Measurements from ENCODE around the gene PVALEF.

DNA sequence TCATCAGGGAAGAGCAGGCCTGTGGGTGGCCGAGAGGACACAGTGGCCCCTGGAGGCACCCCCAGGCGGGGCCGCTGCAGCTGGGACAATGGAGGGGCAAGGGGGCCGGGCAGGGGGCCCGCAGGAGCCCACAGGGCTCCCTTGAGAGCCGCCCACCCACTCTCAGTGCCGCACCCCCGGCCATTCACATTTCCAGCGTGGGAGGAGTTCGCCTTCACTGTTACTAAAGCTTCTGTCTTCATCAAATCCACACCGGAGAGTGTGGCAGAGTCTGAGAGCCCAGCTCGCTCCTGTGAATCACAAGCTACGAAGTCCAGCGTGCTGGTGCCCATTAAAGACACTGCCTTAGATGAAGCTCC, 20.9 kb upstream of the PVALEF start:
- TF ChIP-seq ZNF768 (CRISPR knock-in tag; IDR thresholded peaks at IDR 0.05) = no peak
- TF ChIP-seq RNF2 (conservative IDR thresholded peaks at IDR 0.05; ENCODE audit: low read depth) = no peak
- TF ChIP-seq SP5 (CRISPR knock-in tag; IDR thresholded peaks at IDR 0.05; ENCODE audit: borderline replicate concordance, low read depth) = no peak
- TF ChIP-seq BCLAF1 (IDR thresholded peaks at IDR 0.05) = no peak
- TF ChIP-seq FOSL2 (CRISPR knock-in tag; IDR thresholded peaks at IDR 0.05) = no peak
